ENCODE data around the gene PCDHGA1. TPM values are rescaled to one million over a fixed set of nuclear protein-coding genes. Genes with fewer than 3 reads are reported as not detected.

PCDHGA1 gene
- total RNA-seq, 1 donor from 2014 or later: 0.47 TPM

DNA sequence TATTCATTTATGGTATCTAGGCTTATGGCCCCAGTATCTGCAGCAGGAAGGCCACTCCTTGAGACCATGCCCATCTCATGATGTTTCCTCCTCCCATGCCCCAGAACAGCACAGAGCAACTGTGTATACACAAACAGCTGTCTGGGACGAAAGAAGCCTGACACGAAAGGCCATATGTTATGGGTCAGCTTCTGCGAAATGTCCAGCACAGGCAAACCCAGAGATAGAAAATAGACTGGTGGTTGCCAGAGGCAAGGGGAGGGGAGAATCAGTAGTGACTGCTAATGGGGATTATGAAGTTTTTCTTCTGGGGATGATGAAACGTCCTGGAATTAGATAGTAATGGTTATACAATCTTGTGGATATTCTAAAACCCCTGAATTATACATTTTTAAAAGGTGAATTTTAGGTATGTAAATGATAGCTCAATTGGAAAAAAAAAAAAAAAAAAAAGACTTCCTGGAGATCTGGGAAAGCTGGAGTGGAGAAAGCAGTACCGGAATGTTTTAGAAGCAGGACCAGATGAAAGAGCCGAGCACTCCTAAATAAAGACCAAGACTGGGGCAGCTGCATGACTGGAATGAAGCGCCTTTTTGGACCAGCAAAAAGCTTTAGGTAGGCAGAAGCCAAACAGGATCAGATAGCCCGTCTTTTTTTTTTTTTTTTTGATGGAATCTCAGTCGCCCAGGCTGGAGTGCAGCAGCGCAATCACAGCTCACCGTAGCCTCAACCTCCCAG, 187.7 kb downstream of the PCDHGA1 start:
- peaks cover 15% of the 10 kb centered on the region for H3K36me3 Mint-ChIP-seq

DNA sequence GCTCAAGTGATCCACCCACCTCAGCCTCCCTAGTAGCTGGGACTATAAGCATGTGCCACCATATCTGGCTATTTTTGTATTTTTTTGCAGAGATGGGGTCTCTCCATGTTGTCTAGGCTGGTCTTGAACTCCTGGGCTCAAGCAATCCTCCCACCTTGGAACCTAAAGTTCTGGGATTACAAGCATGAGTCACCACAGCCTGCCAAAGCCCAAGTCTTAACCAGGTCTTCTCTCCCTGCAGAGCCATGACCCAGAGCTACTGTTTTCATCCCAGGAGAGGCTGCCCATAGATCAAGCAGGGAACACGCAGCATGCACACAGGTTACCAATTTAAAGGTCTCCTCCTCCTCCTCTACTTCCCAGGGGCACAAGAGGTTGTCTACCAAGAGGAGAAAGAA, 188.3 kb downstream of the PCDHGA1 start:
- H3K9me3 Mint-ChIP-seq: no peaks in the 10 kb centered on the region
- peaks cover 15% of the 10 kb centered on the region for H3K36me3 Mint-ChIP-seq
- H3K4me1 Mint-ChIP-seq: peaks cover 44% of the 10 kb centered on the region
- DNase-seq (ENCODE audit: low spot score in 2 of 2, unreplicated experiment in 2 of 2): no peak
- no peak overlapping the region for H3K4me3 Mint-ChIP-seq
- no peaks in the 10 kb centered on the region for H3K27me3 Mint-ChIP-seq (ENCODE audit: low read depth)
- no peak for TF ChIP-seq CTCF (IDR thresholded peaks at IDR 0.05; ENCODE audit: unreplicated experiment)
- no peak overlapping the region for H3K27ac Mint-ChIP-seq

More for the DNA sequence above, 187.7 kb downstream of the PCDHGA1 start:
- peaks cover 46% of the 10 kb centered on the region for H3K4me1 Mint-ChIP-seq
- no peaks in the 10 kb centered on the region for H3K9me3 Mint-ChIP-seq
- no peaks in the 10 kb centered on the region for H3K27me3 Mint-ChIP-seq (ENCODE audit: low read depth)
- no peak for TF ChIP-seq CTCF (IDR thresholded peaks at IDR 0.05; ENCODE audit: unreplicated experiment)
- no peak overlapping the region for H3K4me3 Mint-ChIP-seq
- peak overlapping the region; percentile 77 for H3K27ac Mint-ChIP-seq
- DNase-seq (ENCODE audit: low spot score in 2 of 2, unreplicated experiment in 2 of 2): no peak

GRCh38 chr5:141519605-141520565, 189.6 kb downstream of the PCDHGA1 start:
- Mint-ChIP-seq H3K27ac (peak overlapping the region; percentile 47), H3K36me3 (peaks cover 15% of the 10 kb centered on the region), H3K9me3 (no peaks in the 10 kb centered on the region), H3K4me3 (no peak overlapping the region), H3K4me1 (peaks cover 41% of the 10 kb centered on the region), H3K27me3 (ENCODE audit: low read depth) (no peaks in the 10 kb centered on the region)
- TF ChIP-seq CTCF (IDR thresholded peaks at IDR 0.05; ENCODE audit: unreplicated experiment): no peak
- no peak for DNase-seq (ENCODE audit: low spot score in 2 of 2, unreplicated experiment in 2 of 2)

DNA sequence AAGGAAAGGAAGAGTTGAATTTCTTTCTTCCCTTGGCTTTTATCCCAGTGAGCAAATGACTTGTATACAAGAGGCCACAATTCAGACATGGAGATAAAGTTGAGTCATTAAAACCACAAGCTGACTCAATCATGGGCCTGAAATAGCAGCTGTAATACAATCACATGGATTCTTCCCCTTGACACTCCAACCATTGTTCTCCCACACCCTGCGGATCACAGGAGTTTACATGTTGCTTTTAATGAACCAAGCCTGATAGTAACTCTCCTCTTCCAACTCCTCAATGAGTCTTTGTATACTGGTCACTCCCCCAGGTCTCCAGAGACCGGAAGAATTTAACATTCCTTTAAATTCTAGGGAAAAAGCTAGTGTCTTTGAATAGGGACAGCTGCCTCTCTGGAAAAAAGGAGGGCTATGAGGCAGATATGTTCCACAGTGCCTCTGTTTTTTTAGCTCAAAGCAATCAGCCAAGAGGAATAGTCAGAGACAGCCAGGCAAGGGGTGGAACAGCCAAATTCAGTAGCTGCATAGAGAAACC, 191.0 kb downstream of the PCDHGA1 start:
- peaks cover 46% of the 10 kb centered on the region for H3K4me1 Mint-ChIP-seq

More for the DNA sequence above, 191.0 kb downstream of the PCDHGA1 start:
- Mint-ChIP-seq H3K9me3 (no peaks in the 10 kb centered on the region), H3K36me3 (peaks cover 15% of the 10 kb centered on the region), H3K4me3 (no peak overlapping the region), H3K27me3 (ENCODE audit: low read depth) (no peaks in the 10 kb centered on the region), H3K27ac (peak overlapping the region; percentile 88)
- TF ChIP-seq CTCF (IDR thresholded peaks at IDR 0.05; ENCODE audit: unreplicated experiment): no peak
- DNase-seq (ENCODE audit: low spot score in 2 of 2, unreplicated experiment in 2 of 2): no peak

All from mesothelial cell of epicardium (in vitro differentiated cells).